Measurements from ENCODE around the gene WIZ.

- TF ChIP-seq EP300 (IDR thresholded peaks at IDR 0.05) (no peak), POLR2A (IDR thresholded peaks at IDR 0.05) (no peak), POLR2AphosphoS5 (IDR thresholded peaks at IDR 0.05) (no peak)
- TF ChIP-seq, protein P1, sequence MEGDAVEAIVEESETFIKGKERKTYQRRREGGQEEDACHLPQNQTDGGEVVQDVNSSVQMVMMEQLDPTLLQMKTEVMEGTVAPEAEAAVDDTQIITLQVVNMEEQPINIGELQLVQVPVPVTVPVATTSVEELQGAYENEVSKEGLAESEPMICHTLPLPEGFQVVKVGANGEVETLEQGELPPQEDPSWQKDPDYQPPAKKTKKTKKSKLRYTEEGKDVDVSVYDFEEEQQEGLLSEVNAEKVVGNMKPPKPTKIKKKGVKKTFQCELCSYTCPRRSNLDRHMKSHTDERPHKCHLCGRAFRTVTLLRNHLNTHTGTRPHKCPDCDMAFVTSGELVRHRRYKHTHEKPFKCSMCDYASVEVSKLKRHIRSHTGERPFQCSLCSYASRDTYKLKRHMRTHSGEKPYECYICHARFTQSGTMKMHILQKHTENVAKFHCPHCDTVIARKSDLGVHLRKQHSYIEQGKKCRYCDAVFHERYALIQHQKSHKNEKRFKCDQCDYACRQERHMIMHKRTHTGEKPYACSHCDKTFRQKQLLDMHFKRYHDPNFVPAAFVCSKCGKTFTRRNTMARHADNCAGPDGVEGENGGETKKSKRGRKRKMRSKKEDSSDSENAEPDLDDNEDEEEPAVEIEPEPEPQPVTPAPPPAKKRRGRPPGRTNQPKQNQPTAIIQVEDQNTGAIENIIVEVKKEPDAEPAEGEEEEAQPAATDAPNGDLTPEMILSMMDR (IDR thresholded peaks at IDR 0.05) = no peak
Measured at GRCh38 chr19:15443838-15444237, 5.9 kb downstream of the WIZ start.

Measured in gastroesophageal sphincter (tissue), 3 donors.